ENCODE results near the gene PRPH.

DNA sequence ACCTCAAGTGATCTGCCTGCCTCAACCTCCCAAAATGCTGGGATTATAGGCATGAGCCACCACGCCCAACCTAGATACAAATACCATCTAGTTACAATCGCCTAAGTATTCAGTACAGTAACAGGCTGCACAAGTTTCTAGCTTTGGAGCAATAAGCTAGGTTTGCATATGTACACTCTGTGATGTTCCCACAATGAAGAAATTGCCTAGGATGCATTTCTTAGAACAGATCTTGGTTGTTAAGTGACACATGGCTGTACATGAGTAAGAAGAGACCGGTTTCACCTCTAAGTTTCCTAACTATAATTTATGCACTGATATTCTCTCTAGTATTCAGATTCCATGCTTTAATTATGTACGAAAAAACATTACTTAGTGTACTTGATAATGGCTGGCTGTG lies 35.5 kb upstream of the PRPH start:
- TF ChIP-seq, protein P1, sequence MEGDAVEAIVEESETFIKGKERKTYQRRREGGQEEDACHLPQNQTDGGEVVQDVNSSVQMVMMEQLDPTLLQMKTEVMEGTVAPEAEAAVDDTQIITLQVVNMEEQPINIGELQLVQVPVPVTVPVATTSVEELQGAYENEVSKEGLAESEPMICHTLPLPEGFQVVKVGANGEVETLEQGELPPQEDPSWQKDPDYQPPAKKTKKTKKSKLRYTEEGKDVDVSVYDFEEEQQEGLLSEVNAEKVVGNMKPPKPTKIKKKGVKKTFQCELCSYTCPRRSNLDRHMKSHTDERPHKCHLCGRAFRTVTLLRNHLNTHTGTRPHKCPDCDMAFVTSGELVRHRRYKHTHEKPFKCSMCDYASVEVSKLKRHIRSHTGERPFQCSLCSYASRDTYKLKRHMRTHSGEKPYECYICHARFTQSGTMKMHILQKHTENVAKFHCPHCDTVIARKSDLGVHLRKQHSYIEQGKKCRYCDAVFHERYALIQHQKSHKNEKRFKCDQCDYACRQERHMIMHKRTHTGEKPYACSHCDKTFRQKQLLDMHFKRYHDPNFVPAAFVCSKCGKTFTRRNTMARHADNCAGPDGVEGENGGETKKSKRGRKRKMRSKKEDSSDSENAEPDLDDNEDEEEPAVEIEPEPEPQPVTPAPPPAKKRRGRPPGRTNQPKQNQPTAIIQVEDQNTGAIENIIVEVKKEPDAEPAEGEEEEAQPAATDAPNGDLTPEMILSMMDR (conservative IDR thresholded peaks at IDR 0.05; ENCODE audit: low read depth, low read length) = no peak
- TF ChIP-seq MAFK (IDR thresholded peaks at IDR 0.05; ENCODE audit: low read depth, low read length) = peak; percentile 43
- TF ChIP-seq POLR2A (IDR thresholded peaks at IDR 0.05; ENCODE audit: low read depth, low read length) = no peak
- no peak for TF ChIP-seq RFX5 (IDR thresholded peaks at IDR 0.05; ENCODE audit: low read depth, low read length)
